ENCODE data around the gene ARHGAP24.
"Not testable (repeated sequence)": the region's sequence is repeated elsewhere in the genome, so short reads cannot be mapped to it uniquely, and the experiment has no call there.

Gene ARHGAP24

DNA sequence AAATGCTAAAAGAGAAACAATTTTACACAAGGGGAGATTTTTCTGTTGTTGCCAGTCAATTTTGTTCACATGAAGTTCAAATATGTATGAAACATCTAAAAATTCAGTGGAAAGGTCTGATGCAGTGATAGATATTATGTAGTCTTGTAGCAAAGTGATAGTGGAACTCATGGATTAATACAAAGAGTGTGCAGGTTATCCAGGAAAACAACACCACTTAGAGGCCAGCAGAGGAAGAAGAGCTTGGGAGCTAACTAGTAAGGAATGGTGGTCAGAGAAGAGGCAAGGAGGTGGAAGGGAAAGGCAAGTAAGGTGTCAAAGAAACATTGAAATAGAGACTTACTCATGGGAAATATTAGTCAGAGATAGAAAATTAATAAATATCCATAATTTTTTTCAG is 489.3 kb downstream of the ARHGAP24 start:
- DNase-seq = no peak

DNA sequence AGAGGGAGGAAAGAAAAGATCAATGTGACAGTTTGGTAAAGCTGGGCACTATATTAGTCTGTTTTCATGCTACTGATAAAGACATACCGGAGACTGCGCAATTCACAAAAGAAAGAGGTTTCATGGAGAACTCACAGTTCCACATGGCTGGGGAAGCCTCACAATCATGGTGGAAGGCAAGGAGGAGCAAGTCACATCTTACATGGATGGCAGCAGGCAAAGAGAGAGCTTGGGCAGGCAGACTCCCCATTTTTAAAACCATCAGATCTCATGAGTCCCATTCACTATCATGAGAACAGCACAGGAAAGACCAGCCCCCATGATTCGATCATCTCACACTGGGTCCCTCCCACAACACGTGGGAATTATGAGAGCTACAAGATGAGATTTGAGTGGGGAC is 490.1 kb downstream of the ARHGAP24 start:
- not testable (repeated sequence) for DNase-seq

DNA sequence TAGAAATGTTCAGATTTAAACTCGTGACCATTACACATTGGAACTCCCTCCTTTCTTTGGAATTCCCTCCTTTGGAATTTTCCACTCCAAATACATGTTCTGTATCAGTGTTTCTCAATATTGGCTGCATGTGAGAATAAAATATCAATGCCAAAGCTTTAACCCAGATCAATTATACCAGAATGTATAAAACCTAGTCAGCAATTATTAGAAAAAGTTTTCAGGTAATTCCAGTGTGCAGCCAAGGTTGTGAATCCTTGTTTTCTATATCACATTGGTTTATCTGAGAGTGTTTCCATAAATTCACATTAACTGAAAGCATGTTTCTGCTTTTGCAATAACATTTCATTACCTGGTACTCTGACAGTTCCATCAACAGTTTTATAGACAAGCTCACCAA is 490.6 kb downstream of the ARHGAP24 start:
- DNase-seq = no peak

DNA sequence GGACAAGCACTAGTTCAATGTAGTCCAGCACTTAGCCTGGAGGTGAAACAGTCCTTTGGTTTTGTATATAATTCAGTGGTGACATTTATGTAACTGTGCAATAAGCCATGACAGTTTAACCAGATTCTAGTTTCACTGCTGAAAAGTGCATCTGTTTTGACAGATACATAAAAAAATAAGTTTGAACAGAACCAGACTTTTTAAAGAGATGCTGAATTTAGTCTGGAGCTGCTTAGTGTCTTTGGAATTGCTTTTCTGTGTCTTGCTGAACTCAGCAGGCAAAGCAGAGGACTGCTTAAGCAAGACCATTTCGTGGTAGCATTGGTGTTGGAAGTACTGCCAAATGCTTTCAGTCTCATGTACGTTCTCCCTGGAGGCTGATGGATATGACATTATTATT is 491.4 kb downstream of the ARHGAP24 start:
- no peak for DNase-seq

DNA sequence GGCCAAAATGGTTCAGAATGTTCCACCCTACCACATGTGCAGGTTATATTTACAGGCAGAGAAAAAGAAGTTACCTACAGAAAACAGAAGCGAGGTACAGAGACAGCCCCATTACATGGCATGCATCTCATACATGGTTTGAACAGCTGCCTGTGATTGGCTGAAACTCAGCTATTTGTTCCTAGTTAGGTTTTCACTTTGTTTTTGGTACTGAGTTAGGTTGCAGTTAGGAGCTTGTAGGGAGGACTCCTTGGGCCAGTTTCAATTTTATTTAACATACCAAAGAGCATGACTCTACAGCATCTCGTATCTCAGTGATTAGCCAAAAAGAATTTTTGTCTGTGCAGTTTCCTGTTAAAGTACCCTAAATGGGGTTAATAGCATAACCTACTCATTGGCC is 492.9 kb downstream of the ARHGAP24 start:
- DNase-seq = no peak

DNA sequence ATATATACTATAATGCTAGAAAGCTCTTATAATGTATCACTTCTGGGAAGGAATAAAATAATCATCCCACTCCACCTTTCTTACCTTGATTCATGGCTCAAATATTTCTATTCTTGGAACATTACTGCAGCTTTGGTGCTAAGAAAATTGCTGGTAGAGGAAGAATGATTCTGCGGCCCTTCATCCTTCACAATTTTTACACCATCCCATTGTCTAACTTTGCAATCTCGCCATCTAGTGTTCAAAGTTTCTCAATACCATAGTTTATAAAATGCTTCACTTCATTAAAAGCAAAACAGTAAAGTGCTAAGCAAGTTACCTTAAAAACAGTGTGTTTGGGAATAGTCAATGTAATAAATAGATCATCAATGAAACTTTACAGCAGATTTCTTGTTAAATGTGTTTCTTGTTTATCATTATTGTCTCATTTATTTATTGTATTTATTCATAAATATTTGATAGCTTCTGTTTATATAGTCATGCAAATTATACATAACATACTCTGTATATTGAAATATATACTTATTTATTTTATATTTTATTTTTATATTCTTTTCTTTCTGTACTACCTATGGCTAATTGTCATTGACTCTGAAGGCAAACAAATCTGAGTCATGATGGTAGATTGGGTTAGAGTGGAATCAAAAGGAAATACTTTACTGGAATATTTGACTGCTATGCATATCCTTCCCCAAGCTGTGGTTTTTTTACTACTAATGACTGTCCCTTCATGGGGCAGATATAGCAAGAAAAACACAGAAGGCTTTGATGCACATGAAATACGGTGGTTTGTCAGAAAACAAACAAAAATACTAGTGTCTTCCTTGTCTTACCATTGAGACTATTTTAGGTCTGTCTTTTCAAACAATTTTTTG is 494.2 kb downstream of the ARHGAP24 start:
- no peak for DNase-seq

DNA sequence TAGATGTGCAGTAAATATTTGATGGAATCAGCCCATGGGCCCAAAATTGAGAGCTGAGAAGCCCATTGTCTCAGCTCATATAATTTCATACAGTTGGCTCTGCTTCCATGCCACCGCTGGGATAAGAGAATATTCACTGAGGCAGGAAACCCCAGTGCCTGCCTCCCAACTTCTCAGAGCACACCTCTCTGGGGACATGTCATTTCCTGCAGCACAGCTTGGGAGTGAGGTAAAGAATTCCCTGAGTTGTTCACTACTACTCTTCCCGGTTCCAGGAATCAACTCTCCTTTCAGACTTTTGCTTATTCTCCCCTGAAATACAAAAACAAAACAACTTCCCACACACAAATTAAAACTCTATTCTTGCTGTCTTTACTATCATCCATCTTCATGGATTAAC is 495.6 kb downstream of the ARHGAP24 start:
- no peak for DNase-seq

DNA sequence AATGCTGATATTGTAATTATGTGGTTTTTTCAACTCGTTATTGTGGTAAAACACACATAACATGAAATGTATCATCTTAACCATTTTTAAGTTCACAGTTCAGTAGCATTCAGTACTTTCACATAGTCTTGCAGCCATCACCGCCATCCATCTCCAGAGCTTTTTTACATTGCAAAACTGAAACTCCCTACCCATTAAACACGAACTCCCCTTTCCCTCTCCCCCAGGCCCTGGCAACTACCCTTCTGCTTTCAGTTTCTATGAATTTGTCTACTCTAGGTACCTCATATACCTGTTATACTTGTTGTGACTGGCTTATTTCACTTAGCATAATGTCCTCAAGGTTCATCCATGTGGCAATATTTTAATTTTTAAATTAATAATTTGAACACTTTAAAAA is 504.3 kb downstream of the ARHGAP24 start:
- DNase-seq = no peak

DNA sequence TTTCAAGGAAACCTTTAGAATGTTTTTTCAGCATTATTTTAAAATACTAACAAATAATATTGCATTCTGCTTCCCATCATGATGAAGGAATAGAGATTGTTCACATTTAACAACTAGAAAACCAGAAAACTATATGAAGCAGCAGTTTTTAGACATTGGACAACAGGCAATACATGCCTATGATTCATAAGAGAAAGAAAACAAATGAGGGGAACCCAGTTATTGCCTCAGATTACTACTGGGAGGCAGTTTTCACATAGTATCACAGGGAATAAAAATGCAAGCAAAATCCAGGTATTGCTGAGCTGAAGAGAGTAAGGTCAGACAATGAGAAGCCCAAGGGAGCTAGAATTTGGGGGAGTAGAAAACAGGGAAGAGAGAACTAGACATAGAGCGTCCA is 511.3 kb downstream of the ARHGAP24 start:
- DNase-seq = no peak

DNA sequence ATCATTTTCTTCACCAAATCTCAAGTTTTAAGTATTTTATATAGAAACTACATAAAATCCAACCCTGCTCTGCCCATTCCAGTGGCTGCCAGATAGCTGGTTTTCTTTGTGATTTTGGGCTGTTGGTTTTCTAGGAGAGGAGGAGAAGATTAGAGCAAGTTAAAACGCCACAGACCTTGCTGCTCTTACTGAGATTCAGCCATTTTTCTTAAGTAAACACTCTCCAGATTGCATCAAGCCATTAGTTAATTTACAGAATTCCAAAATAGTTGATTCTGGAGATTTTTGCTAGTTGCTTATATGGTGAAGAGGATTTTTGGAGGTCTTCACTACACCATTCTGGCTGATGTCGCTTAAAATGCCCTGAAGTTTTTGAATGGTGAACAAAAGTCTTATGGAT is 518.7 kb downstream of the ARHGAP24 start:
- DNase-seq = no peak

DNA sequence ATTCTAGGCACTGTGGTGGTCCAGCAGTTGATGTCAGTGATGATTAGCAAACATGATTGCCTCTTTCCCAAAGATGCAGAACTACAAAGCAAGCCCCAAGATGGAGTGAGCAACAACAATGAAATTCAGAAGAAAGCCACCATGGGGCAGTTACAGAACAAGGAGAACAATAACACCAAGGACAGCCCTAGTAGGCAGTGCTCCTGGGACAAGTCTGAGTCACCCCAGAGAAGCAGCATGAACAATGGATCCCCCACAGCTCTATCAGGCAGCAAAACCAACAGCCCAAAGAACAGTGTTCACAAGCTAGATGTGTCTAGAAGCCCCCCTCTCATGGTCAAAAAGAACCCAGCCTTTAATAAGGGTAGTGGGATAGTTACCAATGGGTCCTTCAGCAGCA is 519.6 kb downstream of the ARHGAP24 start:
- no peak for DNase-seq

DNA sequence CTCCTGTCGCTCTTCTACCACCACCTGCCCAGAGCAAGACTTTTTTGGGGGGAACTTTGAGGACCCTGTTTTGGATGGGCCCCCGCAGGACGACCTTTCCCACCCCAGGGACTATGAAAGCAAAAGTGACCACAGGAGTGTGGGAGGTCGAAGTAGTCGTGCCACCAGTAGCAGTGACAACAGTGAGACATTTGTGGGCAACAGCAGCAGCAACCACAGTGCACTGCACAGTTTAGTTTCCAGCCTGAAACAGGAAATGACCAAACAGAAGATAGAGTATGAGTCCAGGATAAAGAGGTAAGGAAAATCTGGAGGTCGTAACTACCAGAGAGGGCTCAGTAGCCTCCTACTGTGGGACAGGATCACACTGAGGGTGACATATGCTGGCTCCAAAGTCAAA is 520.4 kb downstream of the ARHGAP24 start:
- DNase-seq = no peak

DNA sequence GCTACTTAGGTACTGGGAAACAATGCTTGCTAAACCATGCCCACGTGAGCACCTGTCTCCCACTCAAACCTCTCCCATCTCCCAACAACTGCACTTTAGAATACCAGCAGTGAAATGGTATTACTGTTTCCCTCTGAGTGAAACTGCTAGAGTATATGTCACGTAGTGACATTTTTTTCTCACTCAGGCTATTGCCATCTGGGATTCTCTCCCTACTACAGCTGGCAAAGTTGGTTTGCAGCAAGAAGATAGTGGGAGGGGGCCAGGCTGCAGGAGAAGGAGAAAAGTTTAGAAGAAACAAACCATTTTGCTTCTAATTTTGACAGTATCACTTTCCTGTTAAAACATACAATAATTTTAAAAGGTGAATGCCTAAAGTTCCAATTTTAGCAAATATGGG is 526.6 kb downstream of the ARHGAP24 start:
- no peak for DNase-seq

DNA sequence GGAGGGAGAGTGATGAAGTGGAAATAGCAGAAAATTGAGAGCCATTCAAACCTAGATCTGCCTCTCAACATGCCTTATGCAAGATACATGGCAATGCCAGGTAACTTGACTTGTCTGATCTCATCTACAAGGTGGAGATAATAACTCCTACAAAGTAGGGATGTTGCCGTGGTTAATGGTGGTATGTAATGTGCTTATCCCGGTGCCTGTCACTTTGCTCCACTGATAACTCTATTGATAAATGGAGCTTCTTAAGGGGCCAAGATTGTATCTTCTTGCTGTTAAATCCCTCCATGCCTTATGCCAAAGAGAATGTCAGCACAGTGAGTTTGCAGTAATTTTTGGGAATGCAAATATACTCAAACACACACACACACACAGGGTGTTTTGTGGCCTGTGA is 529.1 kb downstream of the ARHGAP24 start:
- DNase-seq = no peak

DNA sequence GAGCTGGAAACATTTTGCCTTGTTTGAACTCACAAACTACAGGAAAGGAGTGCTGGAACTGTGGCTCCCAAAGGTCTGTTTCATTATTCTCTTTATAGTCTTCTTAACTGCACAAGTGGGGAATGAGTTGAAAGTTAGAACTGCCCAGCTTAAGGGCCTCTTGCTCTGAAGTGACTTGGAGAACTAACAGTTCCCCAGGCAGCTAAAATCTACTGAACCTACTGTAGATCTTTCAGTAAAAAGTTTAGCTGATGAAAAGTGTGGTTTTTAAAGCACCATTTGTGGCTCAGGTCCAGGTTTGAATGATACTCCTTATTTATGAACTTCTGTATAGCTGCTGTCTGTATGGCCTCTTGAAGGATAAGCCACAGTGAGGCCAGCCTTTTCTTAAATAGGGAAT is 531.1 kb downstream of the ARHGAP24 start:
- no peak for DNase-seq

DNA sequence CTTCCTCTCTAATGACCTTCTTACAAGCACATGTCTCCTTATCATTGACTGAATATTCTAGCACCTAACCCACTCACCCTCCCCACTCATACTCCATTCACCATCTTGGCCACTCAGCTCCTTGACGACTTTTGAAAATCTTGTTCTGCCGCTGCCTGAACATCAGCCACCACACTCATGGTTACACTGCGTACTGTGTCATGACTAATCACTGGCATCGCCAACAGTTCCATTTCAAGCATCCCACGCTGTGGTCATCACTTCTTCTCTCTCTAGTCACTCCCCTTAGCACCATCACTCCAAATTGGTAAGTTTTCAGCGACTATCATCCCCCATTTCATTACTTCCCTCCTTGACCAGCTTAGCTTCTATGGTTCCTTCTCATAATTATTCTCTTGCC is 532.1 kb downstream of the ARHGAP24 start:
- no peak for DNase-seq

DNA sequence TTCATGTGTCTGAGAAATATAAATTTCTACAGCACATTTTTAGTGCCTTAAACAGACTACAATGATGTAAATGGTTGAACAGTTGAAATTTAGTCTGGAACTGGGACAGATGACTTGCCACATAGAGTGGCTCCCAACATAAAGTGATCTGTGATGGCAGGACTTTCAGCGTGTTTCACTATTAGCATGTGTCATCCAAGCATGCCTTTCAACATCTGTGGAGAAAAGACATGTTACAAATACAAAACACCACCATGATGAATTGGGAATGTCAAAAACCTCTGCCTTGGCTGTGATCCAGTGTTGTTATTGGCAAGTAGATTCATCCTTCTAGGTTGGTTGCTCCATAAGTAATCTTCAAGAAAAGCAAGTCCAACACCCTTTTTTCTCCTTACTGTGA is 536.2 kb downstream of the ARHGAP24 start:
- DNase-seq = no peak

DNA sequence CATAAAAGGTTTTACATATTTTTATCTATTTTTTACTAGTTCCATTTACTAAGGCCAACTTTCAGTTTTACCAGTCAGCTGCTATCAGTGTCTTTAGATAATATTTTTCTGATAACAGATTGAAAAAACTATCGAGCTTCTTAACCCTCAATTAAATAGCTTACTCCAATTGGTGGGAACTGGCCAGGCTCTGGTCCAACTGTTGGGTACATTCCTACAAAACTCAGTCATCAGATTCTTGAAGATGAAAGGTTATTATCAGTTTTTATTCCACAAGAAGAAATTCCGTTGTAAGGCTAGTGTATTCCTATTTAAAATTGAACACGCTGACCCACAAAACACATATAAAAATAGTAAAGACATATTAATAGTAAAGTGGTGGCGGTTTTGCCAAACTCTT is 538.7 kb downstream of the ARHGAP24 start:
- DNase-seq = no peak

DNA sequence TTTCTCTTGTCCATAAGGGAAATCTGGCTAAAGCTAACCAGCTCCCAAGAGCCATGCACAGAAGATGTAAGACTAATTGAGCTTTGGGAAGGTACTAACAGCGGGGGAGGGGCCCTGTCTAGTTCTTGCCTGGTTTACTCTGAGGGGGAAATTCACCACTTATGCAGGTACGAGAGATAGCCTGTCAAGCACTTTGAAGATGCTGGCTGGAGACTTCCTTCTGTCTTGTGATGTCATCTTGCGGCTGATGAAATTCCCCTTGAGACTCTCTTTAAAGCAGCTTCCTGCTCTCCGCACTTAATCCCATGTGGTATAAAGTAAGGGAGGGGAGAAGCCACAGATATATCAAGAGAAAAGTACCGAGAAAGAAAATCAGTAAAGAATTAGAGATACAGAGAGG is 539.6 kb downstream of the ARHGAP24 start:
- no peak for DNase-seq

DNA sequence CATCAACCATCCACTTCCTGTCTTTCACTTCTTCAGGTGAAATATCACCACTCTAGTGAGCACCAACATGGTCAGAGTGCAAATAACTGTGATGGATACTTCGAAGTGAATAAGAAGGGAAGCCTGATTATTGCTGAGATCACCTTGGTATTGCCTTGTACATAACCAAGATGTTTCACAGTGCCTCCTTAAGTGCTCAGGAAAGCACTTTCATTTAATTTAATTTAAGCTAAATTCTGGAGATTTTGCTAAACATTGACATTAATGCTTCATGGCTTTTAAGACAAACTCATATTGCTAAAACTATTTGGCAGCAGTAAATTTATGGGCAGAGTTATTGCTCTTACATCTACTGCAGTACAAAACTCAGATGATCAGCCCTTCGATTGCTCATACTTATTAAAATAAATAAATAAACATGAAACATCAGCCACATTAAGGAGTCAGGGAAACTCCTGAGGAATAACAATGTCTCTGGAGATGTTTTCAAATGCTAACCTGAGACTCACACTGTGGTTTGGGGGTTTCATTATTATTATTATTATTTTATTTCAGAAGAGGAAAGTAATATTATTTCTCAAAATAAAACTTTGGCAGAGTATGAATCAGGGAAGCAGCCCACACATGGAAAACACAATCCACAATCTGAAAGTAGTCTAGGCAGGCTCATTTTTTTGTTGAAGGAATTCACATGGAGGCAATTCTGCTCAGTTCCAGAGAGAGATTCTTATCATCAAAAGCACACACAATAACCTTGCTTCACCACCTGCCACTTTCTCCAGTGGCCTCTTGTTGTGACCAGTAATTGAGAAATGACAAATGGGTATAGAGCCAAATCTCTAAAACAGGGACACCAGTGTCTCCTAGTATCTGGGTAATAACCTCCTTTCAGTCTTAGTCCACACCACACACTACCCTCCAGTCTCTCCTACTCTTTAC is 540.7 kb downstream of the ARHGAP24 start:
- DNase-seq = no peak

DNA sequence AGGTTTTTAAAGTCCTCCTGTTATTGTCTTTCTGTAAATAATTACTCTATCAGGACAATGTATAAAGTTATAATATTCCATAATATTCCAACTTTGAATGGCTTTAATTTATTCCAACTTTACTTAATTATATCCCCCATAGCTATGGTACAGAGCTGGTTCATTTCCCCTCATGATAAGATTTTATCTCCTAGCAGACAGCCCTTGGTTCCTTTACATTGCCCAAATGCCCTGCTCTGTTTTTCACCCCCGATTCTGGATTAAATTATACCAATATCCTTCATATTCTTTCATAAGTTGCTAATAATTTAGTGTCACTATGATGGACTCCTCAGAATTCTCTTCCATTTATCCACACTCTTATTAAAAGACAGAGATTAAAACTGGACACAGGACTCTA is 544.4 kb downstream of the ARHGAP24 start:
- no peak for DNase-seq

DNA sequence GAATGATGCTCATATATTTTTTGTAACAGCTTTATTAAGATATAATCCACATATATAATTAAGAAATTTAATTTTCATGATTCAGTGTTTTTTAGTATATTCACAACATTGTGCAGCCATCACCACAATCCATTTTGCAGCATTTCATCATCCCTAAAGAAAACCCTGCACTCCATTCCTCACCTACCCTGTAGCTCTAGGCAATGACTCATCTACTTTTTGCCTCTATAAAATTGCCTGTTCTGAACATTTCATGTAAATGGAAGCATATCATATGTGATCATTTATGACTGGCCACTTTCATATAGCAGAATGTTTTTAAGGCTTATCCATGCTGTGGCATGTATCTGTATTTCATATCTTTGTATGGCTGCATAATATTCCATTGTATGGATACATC is 545.0 kb downstream of the ARHGAP24 start:
- DNase-seq = no peak

DNA sequence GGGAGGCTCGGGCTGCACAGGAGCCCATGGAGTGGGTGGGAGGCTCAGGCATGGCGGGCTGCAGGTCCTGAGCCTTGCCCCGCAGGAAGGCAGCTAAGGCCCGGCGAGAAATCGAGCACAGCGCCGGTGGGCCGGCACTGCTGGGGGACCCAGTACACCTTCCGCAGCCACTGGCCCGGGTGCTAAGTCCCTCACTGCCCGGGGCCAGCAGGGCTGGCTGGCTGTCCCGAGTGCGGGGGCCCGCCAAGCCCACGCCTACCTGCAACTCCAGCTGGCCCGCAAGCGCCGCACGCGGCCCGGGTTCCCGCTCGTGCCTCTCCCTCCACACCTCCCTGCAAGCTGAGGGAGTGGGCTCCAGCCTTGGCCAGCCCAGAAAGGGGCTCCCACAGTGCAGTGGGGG is 546.7 kb downstream of the ARHGAP24 start:
- DNase-seq = not testable (repeated sequence)

DNA sequence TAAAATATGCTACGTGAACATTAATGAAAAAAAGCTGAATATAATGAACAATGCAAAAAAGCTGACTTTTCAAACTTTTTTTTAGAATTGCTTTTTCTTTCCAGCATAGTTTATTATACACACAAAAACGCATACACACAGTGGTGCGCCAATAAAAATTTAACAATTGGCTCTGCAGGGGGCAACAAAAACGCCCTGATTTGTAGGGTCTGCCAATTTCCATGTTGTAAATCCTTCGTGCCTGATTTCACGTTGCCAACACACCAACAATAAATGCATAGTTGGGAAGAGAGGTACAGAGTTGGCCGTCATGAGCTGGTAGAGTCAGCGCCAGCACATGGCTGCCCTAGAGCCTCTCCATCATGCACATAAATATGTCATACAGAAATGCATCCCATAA is 551.8 kb downstream of the ARHGAP24 start:
- no peak for DNase-seq
